Mesendoderm (in vitro differentiated cells): Measurements from ENCODE around the gene GALNS.

Experiments
- DNase-seq: peaks from one replicate; pipeline ENCODE4 v3.0.0; 2013
- H2AK5ac ChIP-seq: 2 replicates; pipeline ENCODE4 v1.6.1; 2013; ENCODE audit warnings: low read length, inconsistent platforms
- H2BK120ac ChIP-seq: 2 replicates; pipeline ENCODE4 v1.6.1; 2013; ENCODE audit warnings: low read depth, mild to moderate bottlenecking, low read length, moderate library complexity, mixed read lengths
- H2BK15ac ChIP-seq: replicated peaks from 2 replicates; pipeline ENCODE4 v1.6.1; 2013; ENCODE audit warnings: low read depth, mild to moderate bottlenecking, moderate library complexity
- H2BK5ac ChIP-seq: 2 replicates; pipeline ENCODE4 v1.6.1; 2013; ENCODE audit warnings: low read length, inconsistent platforms
- H3K18ac ChIP-seq: 2 replicates; pipeline ENCODE4 v1.6.1; 2013; ENCODE audit warnings: mild to moderate bottlenecking, low read length, mixed read lengths
- H3K23ac ChIP-seq: one replicate; pipeline ENCODE4 v1.6.1; 2013; ENCODE audit warnings: low read length
- H3K27ac ChIP-seq: 2 replicates; pipeline ENCODE4 v1.5.1; 2013; ENCODE audit warnings: low read depth, mild to moderate bottlenecking, inconsistent platforms, low read length, moderate library complexity
- H3K27me3 ChIP-seq: 2 replicates; pipeline ENCODE4 v1.6.1; 2013; ENCODE audit warnings: low read length, control low read depth, mild to moderate bottlenecking, inconsistent platforms; ENCODE audit not compliant: insufficient read depth, poor library complexity
- H3K36me3 ChIP-seq: 2 replicates; pipeline ENCODE4 v1.6.1; 2013; ENCODE audit warnings: low read length, inconsistent platforms; ENCODE audit not compliant: control insufficient read depth, insufficient read depth
- H3K4ac ChIP-seq: one replicate; pipeline ENCODE4 v1.6.1; 2013; ENCODE audit warnings: low read depth, mild to moderate bottlenecking, low read length, moderate library complexity
- H3K4me1 ChIP-seq: 2 replicates; pipeline ENCODE4 v1.6.1; 2013; ENCODE audit warnings: low read depth, low read length, inconsistent platforms; ENCODE audit not compliant: control insufficient read depth
- H3K4me2 ChIP-seq: 2 replicates; pipeline ENCODE4 v1.6.1; 2013; ENCODE audit warnings: low read length
- H3K4me3 ChIP-seq: 2 replicates; pipeline ENCODE4 v1.5.1; 2013; ENCODE audit warnings: mild to moderate bottlenecking, low read length
- H3K56ac ChIP-seq: one replicate; pipeline ENCODE4 v1.6.1; 2013; ENCODE audit warnings: low read length
- H3K79me1 ChIP-seq: 2 replicates; pipeline ENCODE4 v1.6.1; 2013; ENCODE audit warnings: low read length, inconsistent platforms
- H3K79me2 ChIP-seq: 2 replicates; pipeline ENCODE4 v1.6.1; 2013; ENCODE audit warnings: mild to moderate bottlenecking, low read length; ENCODE audit not compliant: control insufficient read depth, insufficient read depth
- H3K9ac ChIP-seq: 2 replicates; pipeline ENCODE4 v1.6.1; 2013; ENCODE audit warnings: low read length, inconsistent platforms
- H4K5ac ChIP-seq: one replicate; pipeline ENCODE4 v1.6.1; 2013; ENCODE audit warnings: low read length
- H4K8ac ChIP-seq: one replicate; pipeline ENCODE4 v1.6.1; 2013; ENCODE audit warnings: low read depth, mild to moderate bottlenecking, control low read depth, low read length, moderate library complexity
- WGBS: extraction: QIAGEN DNeasy Blood & Tissue Kit; methylation state at CpG from one replicate; pipeline ENCODE4 v1.1.7; 2013; ENCODE audit warnings: low lambda C conversion rate, missing lambda C conversion rate; ENCODE audit not compliant: insufficient coverage; ENCODE audit errors: extremely low coverage; 5-methylcytosine and 5-hydroxymethylcytosine counted together

The GALNS gene

DNA sequence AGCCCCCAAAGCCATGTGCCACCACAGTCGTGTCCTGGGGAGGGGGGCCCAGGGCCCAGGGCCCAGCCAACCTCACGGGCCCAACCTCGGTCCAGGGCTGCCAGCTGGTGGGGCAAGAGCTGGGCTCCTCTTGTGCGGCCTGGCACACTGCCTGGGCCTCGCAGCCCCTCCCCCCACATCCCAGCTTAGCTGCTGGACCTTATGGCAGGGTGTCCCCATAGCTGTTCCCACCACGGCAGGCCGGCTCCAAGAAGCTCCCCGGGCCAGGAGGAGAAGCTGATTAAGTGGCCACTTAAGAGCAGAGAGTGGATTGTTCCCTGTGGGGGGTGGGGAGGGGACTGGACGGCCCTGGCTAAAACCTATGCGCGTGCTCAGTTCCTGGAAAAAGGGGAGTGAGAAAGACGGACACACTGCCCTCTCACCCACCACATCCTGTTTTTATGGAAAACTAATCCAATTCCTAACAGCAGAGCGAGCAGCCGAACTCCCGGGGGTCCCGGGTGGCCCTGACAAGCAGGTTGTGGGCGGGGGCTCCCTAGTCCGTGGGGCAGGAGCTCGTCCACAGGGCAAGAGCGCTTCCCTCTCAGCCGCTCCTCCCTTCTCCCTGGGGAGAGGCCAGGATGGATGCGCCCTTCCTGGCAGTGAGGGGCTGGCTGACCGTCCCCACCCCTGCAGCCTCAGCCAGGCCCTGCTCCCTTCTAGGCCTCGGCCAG, 88.5 kb downstream of the GALNS start:
- H3K9ac ChIP-seq: no peak overlapping the region
- peaks cover 20% of the 10 kb centered on the region for H3K4me1 ChIP-seq
- H4K8ac ChIP-seq: no peak overlapping the region
- peaks cover 3% of the 10 kb centered on the region for H3K79me1 ChIP-seq
- H4K5ac ChIP-seq: no peak overlapping the region
- no peak overlapping the region for H2BK15ac ChIP-seq
- no peak overlapping the region for H3K18ac ChIP-seq
- H3K4me3 ChIP-seq: no peak overlapping the region
- no peak for DNase-seq
- no peak overlapping the region for H2BK120ac ChIP-seq
- no peak overlapping the region for H2BK5ac ChIP-seq
- H3K27me3 ChIP-seq: no peaks in the 10 kb centered on the region
- no peak overlapping the region for H3K56ac ChIP-seq
- no peak overlapping the region for H3K27ac ChIP-seq
- H3K36me3 ChIP-seq: no peaks in the 10 kb centered on the region
- no peak overlapping the region for H3K23ac ChIP-seq
- no CpG with 5 or more reads among the region's 24 CpGs for WGBS
- no peak overlapping the region for H3K4ac ChIP-seq
- peaks cover 4% of the 10 kb centered on the region for H3K79me2 ChIP-seq
- H2AK5ac ChIP-seq: no peak overlapping the region
- H3K4me2 ChIP-seq: no peak overlapping the region

DNA sequence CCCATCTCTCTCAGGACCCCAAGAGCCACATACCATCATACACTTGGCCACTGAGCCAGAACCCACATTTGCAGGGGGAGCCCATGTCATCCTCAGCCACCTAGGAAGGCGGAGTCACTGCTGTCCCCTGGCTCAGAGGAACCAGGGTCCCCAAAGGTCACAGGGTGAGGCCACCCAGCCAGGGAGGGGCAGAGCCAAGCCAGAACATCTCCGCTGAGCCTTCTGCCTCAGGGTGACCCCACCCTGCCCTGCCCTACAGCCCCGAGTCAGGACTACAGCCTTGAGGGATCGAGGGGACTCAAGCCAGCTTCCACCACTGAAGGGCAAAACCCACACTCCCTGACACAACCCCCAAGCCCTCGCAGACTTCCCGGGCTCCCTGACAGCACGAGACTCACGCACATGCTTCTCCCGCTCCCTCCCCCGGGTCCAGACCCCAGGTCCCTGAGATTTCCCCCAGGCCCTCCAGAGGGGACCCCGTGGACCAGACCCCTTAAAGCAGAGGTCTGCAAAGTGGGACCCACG, 89.1 kb downstream of the GALNS start:
- H3K27me3 ChIP-seq: no peaks in the 10 kb centered on the region
- no peak overlapping the region for H2AK5ac ChIP-seq
- no CpG with 5 or more reads among the region's 12 CpGs for WGBS
- no peak overlapping the region for H2BK120ac ChIP-seq
- no peak overlapping the region for H3K27ac ChIP-seq
- H4K8ac ChIP-seq: no peak overlapping the region
- H2BK5ac ChIP-seq: no peak overlapping the region
- H3K18ac ChIP-seq: no peak overlapping the region
- H3K23ac ChIP-seq: no peak overlapping the region
- no peak overlapping the region for H2BK15ac ChIP-seq
- H4K5ac ChIP-seq: no peak overlapping the region
- no peak overlapping the region for H3K56ac ChIP-seq
- no peaks in the 10 kb centered on the region for H3K36me3 ChIP-seq
- H3K9ac ChIP-seq: no peak overlapping the region
- H3K4ac ChIP-seq: no peak overlapping the region
- H3K79me1 ChIP-seq: peaks cover 3% of the 10 kb centered on the region
- H3K4me3 ChIP-seq: no peak overlapping the region
- no peak overlapping the region for H3K4me2 ChIP-seq
- peaks cover 20% of the 10 kb centered on the region for H3K4me1 ChIP-seq
- no peak for DNase-seq
- H3K79me2 ChIP-seq: peaks cover 4% of the 10 kb centered on the region

DNA sequence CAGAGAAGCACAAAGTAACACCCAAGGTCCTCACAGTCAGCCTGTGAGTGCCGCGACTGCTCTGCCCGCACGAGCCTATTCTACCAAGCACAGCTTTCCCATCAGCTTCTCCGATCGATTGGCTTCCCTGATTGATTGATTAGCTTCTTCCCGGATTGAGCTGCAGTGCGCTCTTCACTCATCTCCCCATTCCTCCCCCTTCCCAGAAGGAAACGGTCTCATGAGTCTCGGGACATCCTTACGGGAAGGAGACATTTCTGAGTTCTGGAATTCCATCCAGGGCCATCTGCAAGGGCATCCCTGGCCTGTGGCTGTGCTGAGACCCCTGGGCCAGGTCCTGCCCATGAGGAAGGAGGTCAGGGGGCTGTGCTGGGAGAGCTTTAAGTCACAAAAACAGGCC, 89.8 kb downstream of the GALNS start:
- H3K4me1 ChIP-seq: peaks cover 20% of the 10 kb centered on the region

DNA sequence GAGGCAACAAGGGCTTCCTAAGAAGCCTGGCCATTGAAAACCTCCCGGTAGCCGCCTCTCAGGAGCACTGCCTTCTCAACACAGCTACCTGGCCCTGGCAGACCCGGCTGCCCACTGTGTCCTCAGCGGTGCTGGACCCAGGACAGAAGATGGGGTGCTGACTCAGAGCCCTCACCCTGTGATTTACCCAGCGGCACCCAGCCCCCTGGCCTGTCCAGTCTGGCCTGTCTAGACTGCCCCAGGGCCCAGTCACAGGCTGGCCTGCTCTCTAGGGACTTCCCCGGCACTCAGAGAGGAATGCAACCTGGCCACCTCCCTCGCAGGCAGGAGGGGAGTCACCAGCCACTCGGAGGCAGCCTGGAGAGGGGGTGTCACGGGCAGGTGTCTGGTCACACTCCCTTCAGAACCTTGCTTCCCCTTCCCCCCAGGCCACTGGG, 91.8 kb downstream of the GALNS start:
- Histone ChIP-seq H3K56ac (no peak overlapping the region), H3K79me1 (peaks cover 3% of the 10 kb centered on the region), H2BK5ac (no peak overlapping the region), H3K4me1 (peaks cover 7% of the 10 kb centered on the region), H2AK5ac (no peak overlapping the region), H3K27ac (no peak overlapping the region), H3K18ac (no peak overlapping the region), H3K27me3 (no peaks in the 10 kb centered on the region), H4K8ac (no peak overlapping the region), H3K9ac (no peak overlapping the region), H3K79me2 (peaks cover 6% of the 10 kb centered on the region), H3K4me3 (no peak overlapping the region), H3K4me2 (no peak overlapping the region), H2BK15ac (no peak overlapping the region), H3K36me3 (no peaks in the 10 kb centered on the region), H4K5ac (no peak overlapping the region), H3K23ac (peak overlapping the region; percentile 45), H2BK120ac (no peak overlapping the region), H3K4ac (no peak overlapping the region)
- peak; percentile 75 for DNase-seq
- WGBS: no CpG with 5 or more reads among the region's 9 CpGs

More for the DNA sequence above, 89.8 kb downstream of the GALNS start:
- H3K79me2 ChIP-seq: peaks cover 6% of the 10 kb centered on the region
- H3K79me1 ChIP-seq: peaks cover 3% of the 10 kb centered on the region
- no peak overlapping the region for H2BK15ac ChIP-seq
- WGBS: no CpG with 5 or more reads among the region's 11 CpGs
- H3K4me3 ChIP-seq: no peak overlapping the region
- no peak overlapping the region for H2BK5ac ChIP-seq
- H3K56ac ChIP-seq: no peak overlapping the region
- no peak overlapping the region for H3K27ac ChIP-seq
- no peaks in the 10 kb centered on the region for H3K36me3 ChIP-seq
- H3K4ac ChIP-seq: no peak overlapping the region
- no peak overlapping the region for H3K9ac ChIP-seq
- no peak overlapping the region for H2BK120ac ChIP-seq
- H4K5ac ChIP-seq: no peak overlapping the region
- H4K8ac ChIP-seq: no peak overlapping the region
- H3K23ac ChIP-seq: no peak overlapping the region
- no peak overlapping the region for H3K18ac ChIP-seq
- no peaks in the 10 kb centered on the region for H3K27me3 ChIP-seq
- DNase-seq: no peak
- H3K4me2 ChIP-seq: no peak overlapping the region
- H2AK5ac ChIP-seq: no peak overlapping the region

- no CpG with 5 or more reads among the region's 19 CpGs for WGBS
- no peak overlapping the region for H3K27ac ChIP-seq
These were observed 92.7 kb downstream of the GALNS start for GRCh38 chr16:88764080-88764479.

More at GRCh38 chr16:88764080-88764479, 92.7 kb downstream of the GALNS start:
- Histone ChIP-seq H3K9ac (no peak overlapping the region), H3K18ac (no peak overlapping the region), H4K8ac (no peak overlapping the region), H4K5ac (no peak overlapping the region), H3K4ac (no peak overlapping the region), H3K36me3 (no peaks in the 10 kb centered on the region), H2BK120ac (no peak overlapping the region), H3K27me3 (no peaks in the 10 kb centered on the region), H3K79me2 (peaks cover 2% of the 10 kb centered on the region), H3K79me1 (no peaks in the 10 kb centered on the region), H2BK15ac (no peak overlapping the region), H3K56ac (no peak overlapping the region), H2AK5ac (no peak overlapping the region), H3K4me3 (no peak overlapping the region), H3K4me2 (no peak overlapping the region), H3K23ac (no peak overlapping the region), H3K4me1 (peaks cover 6% of the 10 kb centered on the region), H2BK5ac (no peak overlapping the region)
- no peak for DNase-seq
